Keratinocyte (primary cell): Measurements from ENCODE around the gene SIX3.

ENCODE experiments used
- EZH2 ChIP-seq: IDR thresholded peaks from one replicate; pipeline ENCODE4 v1.6.1; 2012; ENCODE audit warnings: inconsistent platforms, mild to moderate bottlenecking, low read length, moderate library complexity
- TF ChIP-seq, protein P1 (sequence below), 3 experiments: IDR thresholded peaks in 1 of 3; conservative IDR thresholded peaks in 1 of 3; optimal IDR thresholded peaks in 1 of 3; 2 replicates in 2 of 3; 3 replicates in 1 of 3; pipeline versions ENCODE3 to v1.5.1; 2011; ENCODE audit warnings: low read length in 3 of 3, mild to moderate bottlenecking in 3 of 3, moderate library complexity in 2 of 3, control low read depth in 1 of 3, inconsistent platforms in 1 of 3; ENCODE audit not compliant: insufficient read depth in 2 of 3; ENCODE audit errors: extremely low read depth in 1 of 3

GRCh38 chr2:44975571-44976450, 34.3 kb downstream of the SIX3 start:
- TF ChIP-seq, protein P1, sequence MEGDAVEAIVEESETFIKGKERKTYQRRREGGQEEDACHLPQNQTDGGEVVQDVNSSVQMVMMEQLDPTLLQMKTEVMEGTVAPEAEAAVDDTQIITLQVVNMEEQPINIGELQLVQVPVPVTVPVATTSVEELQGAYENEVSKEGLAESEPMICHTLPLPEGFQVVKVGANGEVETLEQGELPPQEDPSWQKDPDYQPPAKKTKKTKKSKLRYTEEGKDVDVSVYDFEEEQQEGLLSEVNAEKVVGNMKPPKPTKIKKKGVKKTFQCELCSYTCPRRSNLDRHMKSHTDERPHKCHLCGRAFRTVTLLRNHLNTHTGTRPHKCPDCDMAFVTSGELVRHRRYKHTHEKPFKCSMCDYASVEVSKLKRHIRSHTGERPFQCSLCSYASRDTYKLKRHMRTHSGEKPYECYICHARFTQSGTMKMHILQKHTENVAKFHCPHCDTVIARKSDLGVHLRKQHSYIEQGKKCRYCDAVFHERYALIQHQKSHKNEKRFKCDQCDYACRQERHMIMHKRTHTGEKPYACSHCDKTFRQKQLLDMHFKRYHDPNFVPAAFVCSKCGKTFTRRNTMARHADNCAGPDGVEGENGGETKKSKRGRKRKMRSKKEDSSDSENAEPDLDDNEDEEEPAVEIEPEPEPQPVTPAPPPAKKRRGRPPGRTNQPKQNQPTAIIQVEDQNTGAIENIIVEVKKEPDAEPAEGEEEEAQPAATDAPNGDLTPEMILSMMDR (optimal IDR thresholded peaks at IDR 0.05 in 1 of 3, IDR thresholded peaks at IDR 0.05 in 1 of 3, conservative IDR thresholded peaks at IDR 0.05 in 1 of 3; ENCODE audit: extremely low read depth in 1 of 3, insufficient read depth in 2 of 3, low read length in 3 of 3) = no peak
- no peak for TF ChIP-seq EZH2
